ENCODE results near the gene B3GNT3.

The B3GNT3 gene

GRCh38 chr19:17826508-17827056 is 31.6 kb downstream of the B3GNT3 start:
- DNase-seq (ENCODE audit: low read depth): no peak
- TF ChIP-seq CTCF (IDR thresholded peaks at IDR 0.05; ENCODE audit: insufficient read depth, low read depth, low read length, missing control alignments): no peak
- H3K4me3 ChIP-seq (ENCODE audit: low read depth, low read length): no peak overlapping the region

- no peak for TF ChIP-seq CTCF (IDR thresholded peaks at IDR 0.05; ENCODE audit: insufficient read depth, low read depth, low read length, missing control alignments)
- H3K4me3 ChIP-seq (ENCODE audit: low read depth, low read length): no peak overlapping the region
- no peak for DNase-seq (ENCODE audit: low read depth)
These were observed 35.1 kb downstream of the B3GNT3 start for GRCh38 chr19:17829855-17830566.

- peak; percentile 70 for DNase-seq (ENCODE audit: low read depth)
- no peak overlapping the region for H3K4me3 ChIP-seq (ENCODE audit: low read depth, low read length)
- TF ChIP-seq CTCF (IDR thresholded peaks at IDR 0.05; ENCODE audit: insufficient read depth, low read depth, low read length, missing control alignments): no peak
These were observed 35.9 kb downstream of the B3GNT3 start for GRCh38 chr19:17830567-17831418.

- no peak for DNase-seq (ENCODE audit: low read depth)
- no peak overlapping the region for H3K4me3 ChIP-seq (ENCODE audit: low read depth, low read length)
- no peak for TF ChIP-seq CTCF (IDR thresholded peaks at IDR 0.05; ENCODE audit: insufficient read depth, low read depth, low read length, missing control alignments)
These were observed 36.5 kb downstream of the B3GNT3 start for GRCh38 chr19:17831419-17831888.

- DNase-seq (ENCODE audit: low read depth): no peak
- no peak overlapping the region for H3K4me3 ChIP-seq (ENCODE audit: low read depth, low read length)
- no peak for TF ChIP-seq CTCF (IDR thresholded peaks at IDR 0.05; ENCODE audit: insufficient read depth, low read depth, low read length, missing control alignments)
These were observed 37.7 kb downstream of the B3GNT3 start for GRCh38 chr19:17832443-17833208.

- no peak overlapping the region for H3K4me3 ChIP-seq (ENCODE audit: low read depth, low read length)
- TF ChIP-seq CTCF (IDR thresholded peaks at IDR 0.05; ENCODE audit: insufficient read depth, low read depth, low read length, missing control alignments): no peak
- DNase-seq (ENCODE audit: low read depth): no peak
These were observed 39.6 kb downstream of the B3GNT3 start for GRCh38 chr19:17834350-17835181.
